ENCODE data around the gene SLC16A4. TPM values are rescaled to one million over a fixed set of nuclear protein-coding genes. Genes with fewer than 3 reads are reported as not detected.

SLC16A4 gene
- total and polyA plus RNA-seq, 12 donors = 1.3 to 3.5 (median 2.4) TPM

GRCh38 chr1:110344152-110344551 is 46.7 kb downstream of the SLC16A4 start:
- no peak for DNase-seq
- H3K27me3 ChIP-seq = no peaks in the 10 kb centered on the region
- no peaks in the 10 kb centered on the region for H3K9me3 ChIP-seq
- intact Hi-C loops (cut with DNase I) = loop anchor here in 3 of 10 donors (5.0 to 10.0 kb wide), 3 partner anchors 43 to 63 kb away; partner anchors contain the start of genes LAMTOR5 (in 1 of the 3) and SLC16A4 (in 1 of the 3)
- peaks cover 16 to 94% (median 91%) of the 10 kb centered on the region in 9 donors for H3K4me1 ChIP-seq
- WGBS, 2 donors = 68 to 73% methylated on average over 3 of the region's 3 CpGs
- no peak for ATAC-seq
- H3K27ac ChIP-seq = peak overlapping the region in 3 of 10 donors; percentile 2 to 50 (median 38)
- peak overlapping the region in 3 of 10 donors; percentile 80 to 91 (median 85) for H3K4me3 ChIP-seq
- TF ChIP-seq CTCF (IDR thresholded peaks at IDR 0.05) = no peak
- H3K36me3 ChIP-seq = peaks cover 0 to 77% (median 14%) of the 10 kb centered on the region in 9 donors

GRCh38 chr1:110343249-110343648 is 47.6 kb downstream of the SLC16A4 start:
- H3K27ac ChIP-seq = peak overlapping the region in 2 of 10 donors; percentile 38 to 50
- no peaks in the 10 kb centered on the region for H3K27me3 ChIP-seq
- no peak for TF ChIP-seq CTCF (IDR thresholded peaks at IDR 0.05)
- peak overlapping the region in 6 of 10 donors; percentile 1 to 91 (median 52) for H3K4me3 ChIP-seq
- peaks cover 0 to 77% (median 14%) of the 10 kb centered on the region in 9 donors for H3K36me3 ChIP-seq
- intact Hi-C loops (cut with DNase I) = loop anchor here in 3 of 10 donors (5.0 to 10.0 kb wide), 3 partner anchors 44 to 64 kb away; partner anchors contain the start of genes LAMTOR5 (in 1 of the 3) and SLC16A4 (in 1 of the 3)
- H3K9me3 ChIP-seq = no peaks in the 10 kb centered on the region
- DNase-seq (no peak), ATAC-seq (no peak)
- 59 to 60% methylated on average over 2 of the region's 2 CpGs for WGBS, 2 donors
- H3K4me1 ChIP-seq = peaks cover 16 to 85% (median 82%) of the 10 kb centered on the region in 9 donors

- Histone ChIP-seq H3K9me3 (no peaks in the 10 kb centered on the region), H3K4me3 (peak overlapping the region in 9 of 10 donors; percentile 6 to 94 (median 27)), H3K27me3 (no peaks in the 10 kb centered on the region), H3K27ac (peak overlapping the region in 5 of 10 donors; percentile 3 to 97 (median 13)), H3K36me3 (peaks cover 0 to 65% (median 11%) of the 10 kb centered on the region in 9 donors), H3K4me1 (peaks cover 16 to 83% (median 76%) of the 10 kb centered on the region in 9 donors)
- no peak for DNase-seq
- ATAC-seq = no peak
- 38 to 47% methylated on average over 9 of the region's 9 CpGs for WGBS, 2 donors
- intact Hi-C loops (cut with DNase I) = loop anchor here in 3 of 10 donors (5.0 to 10.0 kb wide), 3 partner anchors 45 to 65 kb away; partner anchors contain the start of genes LAMTOR5 (in 1 of the 3) and SLC16A4 (in 1 of the 3)
- no peak for TF ChIP-seq CTCF (IDR thresholded peaks at IDR 0.05)
These were observed 48.9 kb downstream of the SLC16A4 start for GRCh38 chr1:110341872-110342331.

- 65 to 70% methylated on average over 27 of the region's 27 CpGs for WGBS, 2 donors
- Histone ChIP-seq H3K4me3 (peak overlapping the region in 8 of 10 donors; percentile 6 to 94 (median 54)), H3K36me3 (peaks cover 0 to 59% (median 5%) of the 10 kb centered on the region in 9 donors), H3K27ac (peak overlapping the region in 4 of 10 donors; percentile 11 to 99 (median 94)), H3K27me3 (no peaks in the 10 kb centered on the region), H3K4me1 (peaks cover 16 to 81% (median 72%) of the 10 kb centered on the region in 9 donors), H3K9me3 (no peaks in the 10 kb centered on the region)
- intact Hi-C loops (cut with DNase I) = loop anchor here in 3 of 10 donors (5.0 to 10.0 kb wide), 3 partner anchors 46 to 66 kb away; partner anchors contain the start of genes LAMTOR5 (in 1 of the 3) and SLC16A4 (in 1 of the 3)
- ATAC-seq (no peak), DNase-seq (no peak)
- TF ChIP-seq CTCF (IDR thresholded peaks at IDR 0.05) = no peak
These were observed 49.5 kb downstream of the SLC16A4 start for GRCh38 chr1:110341146-110341871.
